K562 (cell line): ENCODE measurements around the gene HBG1. TPM values are rescaled to one million over a fixed set of nuclear protein-coding genes. Genes with fewer than 3 reads are reported as not detected.

Experiments
- BMI1 ChIP-seq: fragments of 150-350 bp; IDR thresholded peaks from 2 replicates; pipeline ENCODE4 v1.6.1; 2014; ENCODE audit warnings: low read length
- CCAR2 ChIP-seq: fragments of 200-400 bp; formaldehyde crosslinking; IDR thresholded peaks from 2 replicates; pipeline ENCODE4 v1.6.1; 2017; ENCODE audit warnings: mild to moderate bottlenecking, low read depth, low read length
- CHD4 ChIP-seq: fragments of 200-600 bp; sonication (generic); IDR thresholded peaks from 3 replicates; pipeline ENCODE4 v1.6.1; 2012; ENCODE audit warnings: low read depth, mild to moderate bottlenecking, mixed read lengths, low read length, inconsistent platforms; ENCODE audit not compliant: insufficient read depth, insufficient replicate concordance, poor library complexity, severe bottlenecking
- DMBX1 ChIP-seq: fragments of 250-450 bp; sonication (Bioruptor Pico); IDR thresholded peaks from 2 replicates; pipeline ENCODE4 v1.8.0; 2022; ENCODE audit warnings: inconsistent platforms, mild to moderate bottlenecking, moderate library complexity, borderline replicate concordance
- ETV5 ChIP-seq: sonication (generic); formaldehyde crosslinking; IDR thresholded peaks from 2 replicates; pipeline ENCODE4 v1.4.0; 2020; ENCODE audit warnings: low read depth, mild to moderate bottlenecking, missing genetic modification reagents
- FOXM1 ChIP-seq, 2 experiments: fragments of 450-650 bp in 1 of 2; sonication (generic) in 1 of 2; formaldehyde crosslinking in 1 of 2; IDR thresholded peaks; 2 replicates each; pipeline versions ENCODE4 v1.6.1 to v1.9.0; 2017 to 2022; ENCODE audit warnings: low read depth in 2 of 2, mild to moderate bottlenecking in 2 of 2, missing genetic modification reagents in 1 of 2, moderate library complexity in 1 of 2
- HDAC1 ChIP-seq, 2 experiments: fragments of 450-650 bp; IDR thresholded peaks; 2 replicates each; pipeline ENCODE4 v1.6.1; 2016 to 2017; ENCODE audit warnings: inconsistent platforms in 1 of 2, mild to moderate bottlenecking in 1 of 2, moderate library complexity in 1 of 2
- SAP30 ChIP-seq: fragments of 200-600 bp; sonication (generic); IDR thresholded peaks from 2 replicates; pipeline ENCODE4 v1.6.1; 2012; ENCODE audit warnings: borderline replicate concordance, low read depth, mild to moderate bottlenecking, moderate library complexity, low read length, control low read depth, inconsistent platforms; ENCODE audit not compliant: insufficient read depth, poor library complexity, severe bottlenecking
- SLC30A9 ChIP-seq: fragments of 250-450 bp; sonication (Bioruptor Pico); IDR thresholded peaks from 2 replicates; pipeline ENCODE4 v1.8.0; 2022; ENCODE audit warnings: mild to moderate bottlenecking, moderate library complexity
- SMAD2 ChIP-seq: fragments of 150-350 bp; IDR thresholded peaks from 2 replicates; pipeline ENCODE4 v1.6.1; 2014; ENCODE audit warnings: low read depth, mild to moderate bottlenecking, low read length
- SMARCC2 ChIP-seq: fragments of 450-650 bp; IDR thresholded peaks from 2 replicates; pipeline ENCODE4 v1.6.1; 2017; ENCODE audit warnings: antibody characterized with exemption, moderate library complexity, mild to moderate bottlenecking, low read depth
- SMARCE1 ChIP-seq: fragments of 450-650 bp; IDR thresholded peaks from 2 replicates; pipeline ENCODE4 v1.7.1; 2016; ENCODE audit warnings: mild to moderate bottlenecking
- TCFL5 ChIP-seq: fragments of 250-450 bp; sonication (Bioruptor Pico); conservative IDR thresholded peaks from 2 replicates; pipeline ENCODE4 v1.6.1; 2021; ENCODE audit warnings: mild to moderate bottlenecking, moderate library complexity, matching md5 sums
- TFAM ChIP-seq: fragments of 250-450 bp; sonication (Bioruptor Pico); conservative IDR thresholded peaks from 2 replicates; pipeline ENCODE4 v1.5.0; 2021; ENCODE audit warnings: mild to moderate bottlenecking, moderate library complexity
- ZBTB17 ChIP-seq: fragments of 450-650 bp; formaldehyde crosslinking; IDR thresholded peaks from 2 replicates; pipeline ENCODE4 v1.4.0; 2020; ENCODE audit warnings: mild to moderate bottlenecking
- ZNF133 ChIP-seq: fragments of 250-450 bp; sonication (Bioruptor Pico); IDR thresholded peaks from 2 replicates; pipeline ENCODE4 v1.4.0; 2020; ENCODE audit warnings: mild to moderate bottlenecking
- ZNF507 ChIP-seq: conservative IDR thresholded peaks from 2 replicates; pipeline ENCODE4 v1.6.1; 2017; ENCODE audit warnings: missing genetic modification characterization, missing compliant biosample characterization
- ZNF75A ChIP-seq: fragments of 450-650 bp; formaldehyde crosslinking; IDR thresholded peaks from 2 replicates; pipeline ENCODE4 v1.4.0; 2020; ENCODE audit warnings: mild to moderate bottlenecking
- ZNF79 ChIP-seq: fragments of 250-450 bp; sonication (Bioruptor Pico); IDR thresholded peaks from 2 replicates; pipeline ENCODE4 v1.4.0; 2020; ENCODE audit warnings: low read depth, mild to moderate bottlenecking, moderate library complexity
- polyA plus RNA-seq, 8 experiments: library from polyadenylated mRNA; depleted of rRNA in 4 of 8; stranded (reverse) in 5 of 8; unstranded in 3 of 8; fragments of >200 nt; fragmentation: Nextera tagmentation in 2 of 8; fragmentation: Illumina TruSeq in 1 of 8; extraction: Ambion mirVana in 2 of 8; extraction: Trizol in 1 of 8; gene quantifications; 2 replicates each; pipeline versions ENCODE4 v1.2.1 to v1.2.3, GENCODE V29; 2011 to 2014; ENCODE audit warnings: inconsistent platforms in 1 of 8, missing spikeins in 1 of 8
- total RNA-seq, 7 experiments: library from RNA; depleted of rRNA in 6 of 7; stranded (reverse); fragments of >200 nt in 6 of 7; fragmentation: Illumina TruSeq in 2 of 7; extraction: Trizol in 2 of 7; gene quantifications; 2 replicates each; pipeline versions ENCODE4 v1.2.1 to v1.2.3, GENCODE V29; 2011 to 2021; ENCODE audit warnings: low replicate concordance in 1 of 7
- TF ChIP-seq, protein P1 (sequence below): fragments of 450-650 bp; IDR thresholded peaks from 2 replicates; pipeline ENCODE4 v1.6.1; 2017; ENCODE audit warnings: antibody characterized with exemption, mild to moderate bottlenecking
- TF ChIP-seq, protein P2 (sequence below): sonication (generic); formaldehyde crosslinking; IDR thresholded peaks from 2 replicates; pipeline ENCODE4 v1.8.0; 2023; ENCODE audit warnings: mild to moderate bottlenecking, missing genetic modification reagents

The HBG1 gene
- total and polyA plus RNA-seq, 9 of the 15 experiments (the other 6 are each of a cell fraction or from before 2014, with no cell fraction given): 1,066 to 16,338 (median 4,898) TPM

DNA sequence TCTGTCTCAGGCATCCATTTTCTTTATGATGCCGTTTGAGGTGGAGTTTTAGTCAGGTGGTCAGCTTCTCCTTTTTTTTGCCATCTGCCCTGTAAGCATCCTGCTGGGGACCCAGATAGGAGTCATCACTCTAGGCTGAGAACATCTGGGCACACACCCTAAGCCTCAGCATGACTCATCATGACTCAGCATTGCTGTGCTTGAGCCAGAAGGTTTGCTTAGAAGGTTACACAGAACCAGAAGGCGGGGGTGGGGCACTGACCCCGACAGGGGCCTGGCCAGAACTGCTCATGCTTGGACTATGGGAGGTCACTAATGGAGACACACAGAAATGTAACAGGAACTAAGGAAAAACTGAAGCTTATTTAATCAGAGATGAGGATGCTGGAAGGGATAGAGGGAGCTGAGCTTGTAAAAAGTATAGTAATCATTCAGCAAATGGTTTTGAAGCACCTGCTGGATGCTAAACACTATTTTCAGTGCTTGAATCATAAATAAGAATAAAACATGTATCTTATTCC, 31.0 kb upstream of the HBG1 start (continued):
- TF ChIP-seq, protein P1, sequence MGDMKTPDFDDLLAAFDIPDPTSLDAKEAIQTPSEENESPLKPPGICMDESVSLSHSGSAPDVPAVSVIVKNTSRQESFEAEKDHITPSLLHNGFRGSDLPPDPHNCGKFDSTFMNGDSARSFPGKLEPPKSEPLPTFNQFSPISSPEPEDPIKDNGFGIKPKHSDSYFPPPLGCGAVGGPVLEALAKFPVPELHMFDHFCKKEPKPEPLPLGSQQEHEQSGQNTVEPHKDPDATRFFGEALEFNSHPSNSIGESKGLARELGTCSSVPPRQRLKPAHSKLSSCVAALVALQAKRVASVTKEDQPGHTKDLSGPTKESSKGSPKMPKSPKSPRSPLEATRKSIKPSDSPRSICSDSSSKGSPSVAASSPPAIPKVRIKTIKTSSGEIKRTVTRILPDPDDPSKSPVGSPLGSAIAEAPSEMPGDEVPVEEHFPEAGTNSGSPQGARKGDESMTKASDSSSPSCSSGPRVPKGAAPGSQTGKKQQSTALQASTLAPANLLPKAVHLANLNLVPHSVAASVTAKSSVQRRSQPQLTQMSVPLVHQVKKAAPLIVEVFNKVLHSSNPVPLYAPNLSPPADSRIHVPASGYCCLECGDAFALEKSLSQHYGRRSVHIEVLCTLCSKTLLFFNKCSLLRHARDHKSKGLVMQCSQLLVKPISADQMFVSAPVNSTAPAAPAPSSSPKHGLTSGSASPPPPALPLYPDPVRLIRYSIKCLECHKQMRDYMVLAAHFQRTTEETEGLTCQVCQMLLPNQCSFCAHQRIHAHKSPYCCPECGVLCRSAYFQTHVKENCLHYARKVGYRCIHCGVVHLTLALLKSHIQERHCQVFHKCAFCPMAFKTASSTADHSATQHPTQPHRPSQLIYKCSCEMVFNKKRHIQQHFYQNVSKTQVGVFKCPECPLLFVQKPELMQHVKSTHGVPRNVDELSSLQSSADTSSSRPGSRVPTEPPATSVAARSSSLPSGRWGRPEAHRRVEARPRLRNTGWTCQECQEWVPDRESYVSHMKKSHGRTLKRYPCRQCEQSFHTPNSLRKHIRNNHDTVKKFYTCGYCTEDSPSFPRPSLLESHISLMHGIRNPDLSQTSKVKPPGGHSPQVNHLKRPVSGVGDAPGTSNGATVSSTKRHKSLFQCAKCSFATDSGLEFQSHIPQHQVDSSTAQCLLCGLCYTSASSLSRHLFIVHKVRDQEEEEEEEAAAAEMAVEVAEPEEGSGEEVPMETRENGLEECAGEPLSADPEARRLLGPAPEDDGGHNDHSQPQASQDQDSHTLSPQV: peak; percentile 98
- TF ChIP-seq ZNF75A (CRISPR knock-in tag): no peak
- peak; percentile 80; the same call in 1 of the 2 replicates for TF ChIP-seq TCFL5 (CRISPR knock-in tag)
- no peak for TF ChIP-seq CCAR2
- peak in 1 of 2 experiments; percentile 92; a peak in 3 of 4 replicates for TF ChIP-seq HDAC1 (IDR thresholded peaks at IDR 0.05)
- TF ChIP-seq DMBX1: peak; percentile 97
- TF ChIP-seq FOXM1 (IDR thresholded peaks at IDR 0.05; ENCODE audit: low read depth): peak; percentile 92
- no peak for TF ChIP-seq FOXM1 (CRISPR knock-in tag; IDR thresholded peaks at IDR 0.05; ENCODE audit: low read depth)
- TF ChIP-seq SMARCC2: peak; percentile 99
- TF ChIP-seq, protein P2, sequence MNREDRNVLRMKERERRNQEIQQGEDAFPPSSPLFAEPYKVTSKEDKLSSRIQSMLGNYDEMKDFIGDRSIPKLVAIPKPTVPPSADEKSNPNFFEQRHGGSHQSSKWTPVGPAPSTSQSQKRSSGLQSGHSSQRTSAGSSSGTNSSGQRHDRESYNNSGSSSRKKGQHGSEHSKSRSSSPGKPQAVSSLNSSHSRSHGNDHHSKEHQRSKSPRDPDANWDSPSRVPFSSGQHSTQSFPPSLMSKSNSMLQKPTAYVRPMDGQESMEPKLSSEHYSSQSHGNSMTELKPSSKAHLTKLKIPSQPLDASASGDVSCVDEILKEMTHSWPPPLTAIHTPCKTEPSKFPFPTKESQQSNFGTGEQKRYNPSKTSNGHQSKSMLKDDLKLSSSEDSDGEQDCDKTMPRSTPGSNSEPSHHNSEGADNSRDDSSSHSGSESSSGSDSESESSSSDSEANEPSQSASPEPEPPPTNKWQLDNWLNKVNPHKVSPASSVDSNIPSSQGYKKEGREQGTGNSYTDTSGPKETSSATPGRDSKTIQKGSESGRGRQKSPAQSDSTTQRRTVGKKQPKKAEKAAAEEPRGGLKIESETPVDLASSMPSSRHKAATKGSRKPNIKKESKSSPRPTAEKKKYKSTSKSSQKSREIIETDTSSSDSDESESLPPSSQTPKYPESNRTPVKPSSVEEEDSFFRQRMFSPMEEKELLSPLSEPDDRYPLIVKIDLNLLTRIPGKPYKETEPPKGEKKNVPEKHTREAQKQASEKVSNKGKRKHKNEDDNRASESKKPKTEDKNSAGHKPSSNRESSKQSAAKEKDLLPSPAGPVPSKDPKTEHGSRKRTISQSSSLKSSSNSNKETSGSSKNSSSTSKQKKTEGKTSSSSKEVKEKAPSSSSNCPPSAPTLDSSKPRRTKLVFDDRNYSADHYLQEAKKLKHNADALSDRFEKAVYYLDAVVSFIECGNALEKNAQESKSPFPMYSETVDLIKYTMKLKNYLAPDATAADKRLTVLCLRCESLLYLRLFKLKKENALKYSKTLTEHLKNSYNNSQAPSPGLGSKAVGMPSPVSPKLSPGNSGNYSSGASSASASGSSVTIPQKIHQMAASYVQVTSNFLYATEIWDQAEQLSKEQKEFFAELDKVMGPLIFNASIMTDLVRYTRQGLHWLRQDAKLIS (CRISPR knock-in tag): peak; percentile 32; the same call in 1 of the 2 replicates
- TF ChIP-seq SMAD2: no peak
- TF ChIP-seq SAP30: no peak
- TF ChIP-seq SMARCE1: peak; percentile 99
- TF ChIP-seq ETV5: peak; percentile 80
- peak; percentile 67 for TF ChIP-seq ZBTB17 (CRISPR knock-in tag)
- no peak for TF ChIP-seq TFAM (CRISPR knock-in tag)
- no peak for TF ChIP-seq CHD4
- TF ChIP-seq ZNF133: no peak
- TF ChIP-seq SLC30A9 (CRISPR knock-in tag): no peak
- no peak for TF ChIP-seq BMI1
- no peak for TF ChIP-seq ZNF507 (tag)
- TF ChIP-seq ZNF79 (CRISPR knock-in tag): peak; percentile 75
